Esophagus (tissue), 2 donors: ENCODE data around the gene SPEM2. TPM values are rescaled to one million over a fixed set of nuclear protein-coding genes. Genes with fewer than 3 reads are reported as not detected.

Experiments
- H3K27ac ChIP-seq, 2 donors: one replicate each; pipeline ENCODE4 v1.5.1; 2013; ENCODE audit warnings: low read depth in 2 of 2, mild to moderate bottlenecking in 2 of 2, inconsistent platforms in 1 of 2, low read length in 1 of 2, moderate library complexity in 1 of 2
- H3K27me3 ChIP-seq, 2 donors: one replicate each; pipeline ENCODE4 v1.6.1; 2013; ENCODE audit warnings: low read length in 2 of 2, control low read depth in 1 of 2, mild to moderate bottlenecking in 1 of 2; ENCODE audit not compliant: insufficient read depth in 2 of 2, control insufficient read depth in 1 of 2
- H3K36me3 ChIP-seq, 2 donors: one replicate each; pipeline ENCODE4 v1.6.1; 2013; ENCODE audit warnings: low read length in 1 of 2; ENCODE audit not compliant: control insufficient read depth in 2 of 2, insufficient read depth in 2 of 2
- H3K4me1 ChIP-seq, 2 donors: one replicate each; pipeline ENCODE4 v1.6.1; 2013; ENCODE audit warnings: low read length in 1 of 2; ENCODE audit not compliant: control insufficient read depth in 2 of 2, insufficient read depth in 2 of 2
- H3K4me3 ChIP-seq, 2 donors: one replicate each; pipeline ENCODE4 v1.5.1; 2013; ENCODE audit warnings: low read length in 2 of 2, mild to moderate bottlenecking in 2 of 2, low read depth in 1 of 2, moderate library complexity in 1 of 2
- H3K9me3 ChIP-seq, 2 donors: one replicate each; pipeline ENCODE4 v1.6.1; 2013; ENCODE audit warnings: mild to moderate bottlenecking in 2 of 2, low read depth in 1 of 2, low read length in 1 of 2, moderate library complexity in 1 of 2; ENCODE audit not compliant: control insufficient read depth in 2 of 2, insufficient read depth in 1 of 2
- WGBS, 2 donors: extraction: QIAGEN DNeasy Blood & Tissue Kit; methylation state at CpG; one replicate each; pipeline ENCODE4 v1.1.7; 2013; 5-methylcytosine and 5-hydroxymethylcytosine counted together
- polyA plus RNA-seq, 2 donors: library from polyadenylated mRNA; stranded (reverse); fragments of 200-250 nt; gene quantifications; one replicate each; pipeline ENCODE4 v1.2.3, GENCODE V29; 2013
- donor health status: healthy with polysubstance abuse.
- donor health status: Bipolar disorder and iron deficiency.

The SPEM2 gene
- polyA plus RNA-seq, 2 donors: not detected

DNA sequence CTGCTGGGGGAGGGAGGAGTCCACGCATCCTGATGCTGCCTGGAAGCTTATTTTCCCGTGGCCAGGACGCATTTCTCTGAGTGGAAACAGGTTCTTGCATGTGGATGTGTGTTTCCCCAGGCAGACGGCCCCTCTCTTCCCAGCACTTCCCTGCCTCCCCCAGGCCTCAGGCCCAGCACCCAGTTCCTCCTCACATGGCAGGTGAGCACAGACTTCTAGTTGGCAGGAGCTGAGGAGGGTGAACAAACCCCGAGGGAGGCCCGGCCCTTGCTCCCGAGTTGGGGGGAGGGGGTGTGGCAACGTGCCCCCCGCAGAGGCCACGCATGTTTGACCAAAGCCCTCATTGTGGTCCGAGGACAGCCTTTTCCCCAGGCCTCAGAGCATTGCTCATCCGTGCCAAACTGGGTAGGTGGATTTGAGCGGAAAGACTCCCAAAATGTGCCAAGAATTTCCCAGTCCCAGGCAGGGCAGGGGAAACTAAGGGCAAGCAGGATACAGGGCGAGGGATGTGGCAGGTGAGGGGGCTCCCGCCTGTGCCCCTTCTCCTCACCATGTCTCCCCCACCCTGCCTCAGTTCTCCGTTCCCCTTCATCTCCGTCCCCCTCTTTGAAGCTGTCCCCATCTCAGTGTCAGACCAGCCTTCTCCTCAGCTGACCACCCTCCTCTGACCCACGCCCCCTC is 6.8 kb upstream of the SPEM2 start:
- Histone ChIP-seq H3K27me3 (no peaks in the 10 kb centered on the region), H3K4me1 (no peaks in the 10 kb centered on the region), H3K4me3 (no peak overlapping the region), H3K36me3 (no peaks in the 10 kb centered on the region), H3K27ac (no peak overlapping the region), H3K9me3 (no peaks in the 10 kb centered on the region)
- 67% methylated on average over 18 of the region's 18 CpGs for WGBS, 2 donors

DNA sequence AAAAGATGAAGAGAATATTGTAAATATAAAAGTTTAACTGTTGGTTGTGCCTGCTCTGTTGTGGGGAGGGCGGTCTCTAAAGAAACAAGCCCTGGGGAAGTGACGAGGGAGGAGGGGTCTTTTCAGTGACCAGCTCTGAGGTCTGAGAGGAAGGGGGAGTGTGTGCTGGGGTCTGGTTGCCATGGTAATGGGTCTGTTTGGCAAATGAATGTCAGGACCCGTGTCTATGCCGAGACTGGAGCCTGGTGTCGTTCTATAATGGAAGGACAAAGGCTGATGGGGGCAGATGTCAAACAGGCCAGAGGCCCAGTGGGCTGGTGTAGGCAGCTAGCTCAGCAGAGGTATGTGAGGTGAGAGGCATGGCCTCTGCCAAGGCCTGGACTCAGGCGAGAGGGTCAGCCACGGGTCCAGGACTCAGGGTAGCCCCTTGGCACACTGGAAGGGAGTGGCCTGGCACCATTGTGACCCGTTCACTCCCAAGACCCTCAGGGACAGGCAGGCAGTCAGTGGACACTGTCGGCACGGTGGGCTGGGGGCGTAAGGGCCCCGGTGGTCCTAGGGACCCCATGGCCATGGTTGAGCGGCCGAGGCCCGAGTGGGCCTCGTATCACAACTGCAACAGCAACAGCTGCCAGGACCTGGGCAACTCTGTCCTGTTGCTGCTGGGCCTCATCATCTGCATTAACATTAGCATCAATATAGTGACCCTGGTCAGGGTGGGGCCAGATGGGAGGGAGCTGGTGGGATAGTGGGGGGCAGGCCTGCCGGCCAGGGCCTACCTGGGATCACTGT is 5.4 kb upstream of the SPEM2 start, which contains the start of gene SPEM1:
SPEM1 (plus strand) TSS at position 506 of the 792 bp plus-strand sequence; CDS start at position 567, 61 bp downstream.
- Histone ChIP-seq H3K27me3 (no peaks in the 10 kb centered on the region), H3K36me3 (no peaks in the 10 kb centered on the region), H3K4me3 (no peak within 1 kb of the TSS), H3K9me3 (no peaks in the 10 kb centered on the region), H3K27ac (no peak within 1 kb of the TSS), H3K4me1 (no peaks in the 10 kb centered on the region)
- 77 to 85% methylated on average over 16 to 17 of the region's 17 CpGs for WGBS, 2 donors

DNA sequence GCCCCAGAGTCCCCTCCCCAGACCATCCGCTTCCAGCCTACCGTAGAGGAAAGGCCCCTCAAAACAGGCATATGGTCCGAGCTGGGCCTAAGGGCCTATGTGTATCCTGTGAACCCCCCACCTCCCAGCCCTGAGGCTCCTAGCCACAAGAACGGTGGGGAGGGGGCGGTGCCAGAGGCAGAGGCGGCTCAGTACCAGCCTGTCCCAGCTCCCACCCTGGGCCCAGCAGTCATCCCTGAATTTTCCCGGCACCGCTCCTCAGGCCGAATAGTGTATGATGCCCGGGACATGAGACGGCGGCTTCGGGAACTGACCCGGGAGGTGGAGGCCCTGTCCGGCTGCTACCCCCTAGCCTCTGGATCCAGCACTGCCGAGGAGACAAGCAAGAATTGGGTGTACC is 4.2 kb upstream of the SPEM2 start:
- WGBS, 2 donors: 94 to 95% methylated on average over 16 of the region's 16 CpGs
- no peaks in the 10 kb centered on the region for H3K27me3 ChIP-seq
- H3K27ac ChIP-seq: no peak overlapping the region
- H3K4me3 ChIP-seq: no peak overlapping the region
- H3K4me1 ChIP-seq: no peaks in the 10 kb centered on the region
- H3K36me3 ChIP-seq: no peaks in the 10 kb centered on the region
- H3K9me3 ChIP-seq: no peaks in the 10 kb centered on the region

DNA sequence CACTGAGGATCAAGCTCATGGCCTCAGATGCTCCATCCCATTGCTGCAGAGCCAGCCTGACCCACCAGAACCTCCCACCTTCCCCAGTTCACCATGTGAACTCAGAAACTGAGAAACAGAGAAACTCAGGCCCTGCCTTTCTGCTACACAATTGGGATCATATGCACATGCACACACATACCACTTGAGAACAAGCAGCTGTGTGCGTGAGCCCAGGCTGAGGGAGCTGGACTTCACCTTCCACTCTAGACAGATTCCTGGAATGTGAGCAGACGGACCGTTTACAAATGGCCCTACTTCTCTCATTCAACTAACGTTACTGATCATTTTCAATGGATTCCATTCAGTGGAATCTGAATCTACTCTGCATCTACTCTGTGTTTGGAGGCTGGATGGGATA is 1.7 kb upstream of the SPEM2 start:
- no peaks in the 10 kb centered on the region for H3K9me3 ChIP-seq
- no peaks in the 10 kb centered on the region for H3K36me3 ChIP-seq
- H3K4me3 ChIP-seq: no peak overlapping the region
- H3K27me3 ChIP-seq: no peaks in the 10 kb centered on the region
- no peak overlapping the region for H3K27ac ChIP-seq
- no peaks in the 10 kb centered on the region for H3K4me1 ChIP-seq
- 64 to 68% methylated on average over 4 of the region's 4 CpGs for WGBS, 2 donors

DNA sequence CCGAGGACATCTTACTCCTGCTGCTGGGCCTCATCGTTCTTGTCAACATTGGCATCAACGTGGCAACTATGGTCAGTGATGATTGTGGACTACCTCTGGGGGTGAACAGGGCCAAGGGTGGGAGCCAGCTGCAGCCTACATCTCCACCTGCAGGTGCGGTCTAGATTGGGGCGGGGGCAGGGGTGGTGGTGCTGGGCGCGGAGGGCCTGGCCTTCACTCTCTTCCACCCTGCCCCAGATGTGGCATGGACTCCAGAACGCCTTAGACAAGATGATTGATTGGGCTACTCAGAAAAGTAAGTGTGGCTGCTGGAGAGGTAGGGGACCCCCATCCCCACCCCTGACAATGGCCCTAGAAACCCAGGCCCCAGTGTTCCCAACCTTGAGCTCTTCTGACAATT is 340 bp downstream of the SPEM2 start:
- no peaks in the 10 kb centered on the region for H3K4me1 ChIP-seq
- WGBS, 2 donors: 82 to 85% methylated on average over 8 of the region's 8 CpGs
- no peaks in the 10 kb centered on the region for H3K27me3 ChIP-seq
- no peaks in the 10 kb centered on the region for H3K36me3 ChIP-seq
- no peaks in the 10 kb centered on the region for H3K9me3 ChIP-seq
- no peak overlapping the region for H3K27ac ChIP-seq
- no peak overlapping the region for H3K4me3 ChIP-seq

DNA sequence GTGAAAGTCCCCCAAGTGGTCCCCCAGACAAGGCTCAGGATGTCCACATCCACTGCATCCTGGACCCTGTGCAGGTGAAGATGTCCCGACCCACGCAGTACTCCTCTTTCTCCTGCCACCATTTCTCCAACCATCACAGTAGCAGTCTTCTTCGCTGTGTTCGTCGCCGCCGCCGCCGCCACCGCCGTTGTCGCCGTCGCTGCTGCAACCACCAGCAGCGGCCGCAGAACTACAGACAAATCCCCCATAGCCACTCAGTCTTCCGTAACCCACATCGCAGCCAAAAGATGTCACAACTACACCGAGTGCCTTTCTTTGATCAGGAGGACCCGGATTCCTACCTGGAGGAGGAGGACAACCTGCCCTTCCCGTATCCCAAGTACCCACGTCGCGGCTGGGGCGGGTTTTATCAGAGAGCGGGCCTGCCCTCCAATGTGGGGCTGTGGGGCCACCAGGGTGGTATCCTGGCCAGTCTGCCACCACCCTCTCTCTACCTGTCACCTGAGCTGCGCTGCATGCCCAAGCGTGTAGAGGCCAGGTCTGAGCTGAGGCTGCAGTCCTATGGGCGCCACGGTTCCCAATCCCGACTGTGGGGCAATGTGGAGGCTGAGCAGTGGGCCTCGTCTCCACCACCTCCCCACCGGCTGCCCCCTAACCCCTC is 917 bp downstream of the SPEM2 start:
- WGBS, 2 donors: 92 to 93% methylated on average over 33 of the region's 33 CpGs
- Histone ChIP-seq H3K9me3 (no peaks in the 10 kb centered on the region), H3K4me3 (no peak overlapping the region), H3K4me1 (no peaks in the 10 kb centered on the region), H3K27ac (no peak overlapping the region), H3K36me3 (no peaks in the 10 kb centered on the region), H3K27me3 (no peaks in the 10 kb centered on the region)

DNA sequence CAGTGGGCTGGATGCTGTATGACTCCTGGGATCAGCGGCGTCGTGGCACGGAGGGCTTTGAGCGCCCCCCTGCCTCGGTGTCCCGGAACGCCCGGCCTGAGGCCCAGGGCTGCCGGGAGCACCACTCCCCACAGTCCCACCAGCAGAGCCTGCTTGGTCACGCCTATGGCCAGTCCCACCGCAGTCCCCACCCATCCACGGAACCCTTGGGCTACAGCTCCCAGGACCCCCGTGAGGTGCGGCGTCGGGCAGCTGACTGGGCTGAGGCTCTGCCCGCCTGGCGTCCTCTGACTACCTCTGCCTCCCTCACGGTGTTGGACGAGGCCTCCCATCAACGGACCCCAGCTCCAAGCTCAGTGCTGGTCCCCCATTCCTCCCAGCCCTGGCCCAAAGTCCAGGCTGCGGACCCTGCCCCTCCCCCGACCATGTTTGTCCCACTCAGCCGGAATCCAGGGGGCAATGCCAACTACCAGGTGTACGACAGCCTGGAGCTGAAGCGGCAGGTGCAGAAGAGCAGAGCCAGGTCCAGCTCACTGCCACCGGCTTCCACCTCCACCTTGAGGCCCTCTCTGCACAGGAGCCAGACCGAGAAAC is 1.6 kb downstream of the SPEM2 start:
- Histone ChIP-seq H3K4me3 (no peak overlapping the region), H3K36me3 (no peaks in the 10 kb centered on the region), H3K4me1 (no peaks in the 10 kb centered on the region), H3K9me3 (no peaks in the 10 kb centered on the region), H3K27ac (no peak overlapping the region), H3K27me3 (no peaks in the 10 kb centered on the region)
- WGBS, 2 donors: 91 to 92% methylated on average over 29 of the region's 29 CpGs

DNA sequence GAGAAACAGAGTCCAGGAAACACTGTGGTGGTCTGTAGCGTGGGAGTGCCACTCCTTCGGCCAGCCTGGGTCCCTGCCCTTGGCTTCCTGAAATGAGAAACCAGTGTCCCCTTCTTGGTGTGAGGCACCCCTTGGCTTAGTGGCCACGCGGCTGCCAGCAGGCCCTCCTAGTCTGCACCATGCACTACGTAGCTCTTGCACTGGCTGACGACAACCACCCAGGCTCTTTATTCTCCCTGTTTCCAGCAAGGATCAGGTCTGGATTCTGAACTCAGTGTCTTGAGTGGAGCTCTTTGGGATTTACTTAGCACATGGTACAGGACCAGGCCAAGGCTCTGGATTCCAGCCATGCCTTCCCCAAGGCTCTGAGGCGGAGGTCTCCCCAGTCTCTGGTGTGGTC is 2.1 kb downstream of the SPEM2 start:
- Histone ChIP-seq H3K4me3 (no peak overlapping the region), H3K27me3 (no peaks in the 10 kb centered on the region), H3K4me1 (no peaks in the 10 kb centered on the region), H3K36me3 (no peaks in the 10 kb centered on the region), H3K27ac (no peak overlapping the region), H3K9me3 (no peaks in the 10 kb centered on the region)
- WGBS, 2 donors: 90 to 97% methylated on average over 7 of the region's 7 CpGs

DNA sequence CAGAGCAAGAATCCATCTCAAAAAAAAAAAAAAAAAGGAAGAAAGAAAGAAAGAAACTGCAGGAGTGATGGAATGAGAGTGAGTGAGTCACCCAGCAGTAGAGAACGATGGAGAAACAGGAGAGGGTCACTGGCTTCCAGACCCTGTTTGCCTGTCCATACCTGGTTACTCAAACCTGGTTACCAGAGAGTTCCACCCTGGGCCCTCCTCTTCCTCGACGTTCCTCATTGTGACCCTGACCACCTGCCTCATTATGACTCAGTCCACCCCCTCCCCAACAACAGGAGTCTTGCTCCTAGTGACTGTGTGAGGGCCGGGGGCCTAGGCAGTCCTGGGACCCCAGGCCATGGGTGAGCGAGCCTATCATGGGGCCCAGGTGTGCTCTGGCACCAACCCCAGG is 3.1 kb downstream of the SPEM2 start, which contains the start of gene SPEM3:
SPEM3 (plus strand) TSS at position 301 of the 400 bp plus-strand sequence; CDS start at position 347, 46 bp downstream.
- no peak within 1 kb of the TSS for H3K4me3 ChIP-seq
- WGBS, 2 donors: 65 to 69% methylated on average over 5 of the region's 5 CpGs
- no peaks in the 10 kb centered on the region for H3K4me1 ChIP-seq
- no peaks in the 10 kb centered on the region for H3K27me3 ChIP-seq
- H3K36me3 ChIP-seq: no peaks in the 10 kb centered on the region
- no peak within 1 kb of the TSS for H3K27ac ChIP-seq
- H3K9me3 ChIP-seq: no peaks in the 10 kb centered on the region
